Activated naive CD4-positive, alpha-beta T cell treated with anti-CD3 and anti-CD28 coated beads, Interleukin-2, amount 50 U/mL, for 16 hours (primary cell): Measurements from ENCODE around the gene SH3BGRL.

Source experiments
- DNase-seq: peaks from one replicate; pipeline ENCODE4 v3.0.0-alpha.2; 2020

SH3BGRL gene

GRCh38 chrX:81201671-81202455 is at the start of gene SH3BGRL, which contains the start of gene HMGN5:
Gene SH3BGRL (plus strand): TSS chrX:81202102. CDS start chrX:81202201, 99 bp downstream.
Gene HMGN5 (minus strand): TSS chrX:81201913. CDS start chrX:81121549, 80,364 bp downstream.
- DNase-seq = peak; percentile 68

GRCh38 chrX:81168391-81168790 is 33.5 kb upstream of the SH3BGRL start:
- no peak for DNase-seq

- no peak for DNase-seq
These were observed 27.6 kb upstream of the SH3BGRL start for GRCh38 chrX:81174286-81174685.

GRCh38 chrX:81195259-81195658 is 6.6 kb upstream of the SH3BGRL start:
- no peak for DNase-seq

GRCh38 chrX:81195712-81196111 is 6.2 kb upstream of the SH3BGRL start:
- peak; percentile 46 for DNase-seq

GRCh38 chrX:81201071-81201470 is 831 bp upstream of the SH3BGRL start:
- DNase-seq = no peak

GRCh38 chrX:81202456-81202819 is 536 bp downstream of the SH3BGRL start:
- no peak for DNase-seq

- DNase-seq = no peak
These were observed 1.0 kb downstream of the SH3BGRL start for GRCh38 chrX:81202943-81203342.

- DNase-seq = no peak
These were observed 3.6 kb downstream of the SH3BGRL start for GRCh38 chrX:81205551-81205950.

GRCh38 chrX:81206476-81206875 is 4.6 kb downstream of the SH3BGRL start:
- DNase-seq = no peak

GRCh38 chrX:81208916-81209315 is 7.0 kb downstream of the SH3BGRL start:
- DNase-seq = no peak

- DNase-seq = no peak
These were observed 13.8 kb downstream of the SH3BGRL start for GRCh38 chrX:81215685-81216084.

- no peak for DNase-seq
These were observed 27.3 kb downstream of the SH3BGRL start for GRCh38 chrX:81229229-81229628.

- no peak for DNase-seq
These were observed 28.0 kb downstream of the SH3BGRL start for GRCh38 chrX:81229901-81230300.

GRCh38 chrX:81231476-81231875 is 29.6 kb downstream of the SH3BGRL start:
- DNase-seq = no peak

GRCh38 chrX:81232218-81232617 is 30.3 kb downstream of the SH3BGRL start:
- no peak for DNase-seq

- DNase-seq = no peak
These were observed 35.6 kb downstream of the SH3BGRL start for GRCh38 chrX:81237516-81237915.

GRCh38 chrX:81238166-81238565 is 36.3 kb downstream of the SH3BGRL start:
- DNase-seq = no peak

GRCh38 chrX:81240701-81241331 is 38.9 kb downstream of the SH3BGRL start:
- no peak for DNase-seq

GRCh38 chrX:81241753-81242152 is 39.9 kb downstream of the SH3BGRL start:
- DNase-seq = no peak

- DNase-seq = no peak
These were observed 54.0 kb downstream of the SH3BGRL start for GRCh38 chrX:81255876-81256275.

GRCh38 chrX:81257817-81258216 is 55.9 kb downstream of the SH3BGRL start:
- DNase-seq = no peak

- DNase-seq = no peak
These were observed 57.3 kb downstream of the SH3BGRL start for GRCh38 chrX:81259020-81259713.
